GM18511 (cell line): ENCODE results near the gene TIMM8A.
"Not testable (repeated sequence)": the region's sequence is repeated elsewhere in the genome, so short reads cannot be mapped to it uniquely, and the experiment has no call there.

Source experiments
- ATAC-seq: cut with Tn5 transposase; IDR thresholded peaks from one replicate; pipeline ENCODE4 v1.9.1; 2021; ENCODE audit warnings: mild to moderate bottlenecking, moderate library complexity; ENCODE audit not compliant: unreplicated experiment

TIMM8A gene

DNA sequence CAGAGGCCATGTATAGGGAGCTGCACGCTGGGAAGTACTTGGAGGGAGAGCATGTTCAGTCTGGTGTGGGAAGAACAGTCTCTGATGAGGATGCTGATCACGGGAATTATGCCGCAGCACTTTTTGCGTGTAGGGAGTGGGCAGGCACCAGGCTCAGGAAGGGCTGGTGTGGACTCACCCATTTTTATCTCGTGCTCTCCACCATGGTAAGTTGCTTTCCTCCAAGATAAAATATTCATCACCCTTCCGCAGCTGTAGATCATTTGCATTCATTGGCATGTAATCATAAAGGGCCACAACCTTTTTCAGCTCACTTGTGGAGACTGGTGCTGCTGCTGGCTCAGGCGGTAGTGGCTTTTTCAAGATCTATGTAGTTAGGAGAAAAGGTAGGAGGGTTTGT lies 11.8 kb upstream of the TIMM8A start:
- ATAC-seq, result no peak

DNA sequence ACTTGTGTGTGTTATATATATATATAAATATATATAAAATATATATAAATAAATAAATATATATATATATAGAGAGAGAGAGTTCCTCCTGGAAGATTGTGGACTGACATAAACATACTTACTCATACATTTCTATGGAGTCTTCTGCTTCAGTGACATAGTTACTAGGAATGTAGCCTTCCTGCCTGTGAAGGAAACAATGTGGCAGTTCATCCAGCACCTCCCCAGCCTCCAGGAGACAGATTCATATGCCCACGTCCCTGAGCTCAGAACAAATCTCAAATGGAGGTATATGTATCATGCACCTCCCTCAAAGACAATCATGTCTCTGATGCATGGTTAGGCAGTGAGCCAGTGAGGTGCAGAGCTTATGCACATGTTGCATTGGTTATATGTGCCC lies 11.4 kb upstream of the TIMM8A start:
- ATAC-seq, result no peak

DNA sequence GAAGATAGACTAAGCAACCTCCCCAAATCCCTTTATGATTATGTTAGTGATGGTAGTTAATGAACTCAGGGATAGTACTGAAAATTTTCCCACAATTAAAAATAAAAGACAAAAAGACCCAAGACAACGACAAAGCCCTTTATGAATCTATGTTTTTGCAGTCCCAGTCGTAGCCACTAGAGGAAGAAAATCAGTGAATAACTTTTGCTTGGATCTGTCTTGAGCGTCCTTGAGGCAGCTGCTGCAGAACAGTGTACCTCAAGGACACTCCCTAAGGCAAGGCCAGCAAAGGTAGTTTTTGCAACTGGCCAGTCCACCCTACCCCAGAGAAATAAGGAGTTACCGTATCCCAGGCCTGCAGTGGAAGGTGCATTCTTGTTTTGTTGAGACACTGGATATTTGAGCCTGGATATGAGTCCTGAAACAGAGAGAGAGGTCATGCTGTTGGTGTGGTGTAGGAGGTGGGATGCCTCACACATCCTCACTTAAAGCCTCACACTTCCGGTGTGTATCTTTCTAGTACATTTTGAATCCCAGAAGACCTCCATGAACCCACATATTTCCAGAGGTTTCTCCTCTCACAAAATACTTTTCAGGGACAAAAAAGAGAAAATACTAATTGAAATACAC lies 8.7 kb upstream of the TIMM8A start:
- no peak for ATAC-seq

DNA sequence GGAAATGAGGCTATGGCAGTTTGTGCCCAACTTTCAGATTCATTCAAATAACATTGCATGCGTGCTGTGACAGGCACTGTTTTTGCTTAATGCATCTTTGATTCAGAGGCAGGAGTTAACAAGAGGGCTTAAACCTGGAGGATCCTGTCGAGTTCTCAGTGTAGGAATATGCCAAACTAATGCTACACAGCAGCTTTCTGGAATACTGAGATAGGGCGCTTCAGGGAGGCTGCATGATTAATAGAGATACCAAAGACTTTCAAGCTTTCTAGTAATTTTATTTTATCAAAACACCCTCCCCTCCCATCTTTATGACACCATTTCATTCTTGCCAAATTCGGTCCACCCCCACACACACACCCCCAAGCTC lies 636 bp upstream of the TIMM8A start:
- ATAC-seq, result no peak

DNA sequence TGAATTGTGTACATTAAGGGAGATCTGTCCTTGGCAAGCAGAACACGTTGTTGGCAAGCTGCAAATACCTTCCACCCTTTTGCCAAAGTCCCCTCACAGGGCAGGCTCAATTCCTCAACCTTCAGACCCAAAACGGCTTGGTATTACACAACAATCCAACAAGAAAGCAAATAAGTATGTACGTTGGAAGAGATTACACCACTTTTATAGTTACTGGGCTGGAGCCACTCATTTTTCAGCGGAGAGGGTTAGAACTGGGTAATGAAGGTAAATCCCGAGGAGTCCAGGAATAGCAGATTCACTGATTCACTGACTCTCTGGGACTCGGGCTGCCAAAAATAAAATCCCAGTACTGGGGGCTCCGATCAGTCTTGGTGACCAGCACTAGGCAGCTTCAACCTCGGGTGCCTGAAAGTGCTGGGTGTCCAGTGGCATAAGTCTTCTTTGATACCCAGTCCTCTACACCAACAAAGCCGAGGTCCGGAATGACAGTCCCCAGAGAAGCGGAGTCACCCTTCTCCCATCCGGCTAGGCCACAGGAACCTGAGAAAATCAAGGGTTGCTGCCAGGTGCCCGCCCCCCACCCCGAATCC lies 587 bp downstream of the TIMM8A start:
- ATAC-seq, result peak; percentile 17

DNA sequence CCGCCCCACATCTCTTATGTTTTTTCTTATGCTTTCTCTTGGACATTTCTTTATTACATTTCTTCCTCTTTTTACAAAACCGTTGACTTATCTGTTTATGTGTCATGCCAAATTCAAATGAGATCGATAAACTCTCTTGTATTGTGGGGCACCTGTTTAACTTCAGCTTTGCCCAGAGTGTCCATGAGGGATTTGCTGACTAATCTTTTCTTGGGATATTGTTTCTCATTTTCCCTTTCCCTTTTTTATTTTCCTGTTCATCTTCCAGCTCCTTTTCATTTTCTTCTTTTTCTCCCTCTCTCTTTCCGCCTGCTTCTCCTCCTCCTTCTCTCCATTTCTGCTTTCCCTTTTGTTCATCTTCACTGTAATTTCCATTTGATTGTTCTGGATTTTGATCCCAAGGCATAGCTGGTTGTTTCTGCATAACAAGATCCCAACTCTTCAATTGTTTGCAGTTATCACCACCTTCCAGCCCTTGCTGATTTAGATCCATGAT lies 10.7 kb downstream of the TIMM8A start:
- ATAC-seq, result no peak

DNA sequence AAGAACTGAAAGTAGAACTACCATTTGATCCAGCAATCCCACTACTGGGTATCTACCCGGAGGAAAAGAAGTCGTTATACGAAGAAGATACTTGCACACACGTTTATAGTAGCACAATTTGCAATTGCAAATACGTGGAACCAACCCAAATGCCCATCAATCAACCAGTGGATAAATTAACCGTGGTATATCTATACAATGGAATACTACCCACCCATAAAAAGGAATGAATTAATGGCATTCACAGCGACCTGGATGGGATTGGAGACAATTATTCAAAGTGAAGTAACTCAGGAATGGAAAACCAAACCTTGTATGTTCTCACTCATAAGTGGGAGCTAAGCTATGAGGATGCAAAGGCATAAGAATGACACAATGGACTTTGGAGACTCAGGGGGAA lies 14.2 kb downstream of the TIMM8A start:
- ATAC-seq, result not testable (repeated sequence)

DNA sequence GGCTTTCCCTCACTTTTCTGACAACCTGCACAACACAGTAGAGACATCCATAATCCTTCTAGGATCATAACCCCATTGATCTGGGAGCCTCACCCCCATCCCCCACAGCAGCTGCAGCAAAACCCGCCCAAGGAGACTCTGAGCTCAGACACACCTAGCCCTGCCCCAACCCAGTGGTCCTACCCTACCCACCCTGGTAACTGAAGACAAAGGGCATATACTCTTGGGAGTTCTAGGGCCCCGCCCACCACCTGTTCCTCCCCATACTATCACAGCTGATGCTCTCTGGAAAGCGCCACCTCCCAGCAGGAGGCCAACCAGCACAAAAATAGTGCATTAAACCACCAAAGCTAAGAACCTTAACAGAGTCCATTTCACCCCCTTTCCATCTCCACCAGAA lies 21.9 kb downstream of the TIMM8A start:
- not testable (repeated sequence) for ATAC-seq

DNA sequence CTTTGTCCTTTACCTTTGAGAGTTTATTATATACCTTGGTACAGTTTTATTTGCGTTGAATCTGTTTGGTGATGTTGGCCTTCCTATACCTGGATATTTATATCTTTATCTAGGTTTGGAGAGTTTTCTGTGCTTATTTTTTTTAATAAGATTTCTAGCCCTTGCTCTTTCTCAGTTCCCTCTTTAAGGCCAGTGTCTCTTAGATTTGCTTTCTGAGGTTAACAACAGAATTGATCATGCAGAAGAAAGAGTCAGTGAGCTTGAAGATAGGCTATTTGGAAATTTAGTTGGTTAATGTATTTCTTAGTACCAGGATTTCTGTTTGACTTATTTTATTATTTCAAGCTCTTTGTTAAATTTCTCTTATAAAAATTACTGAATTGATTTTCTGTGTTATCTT lies 44.8 kb downstream of the TIMM8A start:
- no peak for ATAC-seq
